K562 (cell line): ENCODE results near the gene EIPR1. TPM values are rescaled to one million over a fixed set of nuclear protein-coding genes. Genes with fewer than 3 reads are reported as not detected.

Experiments
- ATAC-seq: fragments of 200-7000 bp; cut with Tn5 transposase; 3 replicates; pipeline ENCODE4 v1.9.1; 2020; ENCODE audit warnings: moderate library complexity
- BruUV-seq: library from RNA; stranded (reverse); fragments of 400-500 nt; replicated peaks from 2 replicates; lab custom pipeline; 2021; lab: Mats Ljungman, UMichigan
- CTCF ChIA-PET: fragments of 300-600 bp; formaldehyde crosslinking; extraction: SDS; loops from one replicate; lab custom pipeline; 2021; ENCODE audit warnings: low intra/inter-chr PET ratio; lab: Yijun Ruan, JAX
- POLR2A ChIA-PET: fragments of 300-600, 350-650 bp; sonication (Branson Sonifier 250); formaldehyde crosslinking; extraction: SDS; loops from one replicate; lab custom pipeline; 2021; ENCODE audit warnings: antibody characterized with exemption, inconsistent platforms; lab: Yijun Ruan, JAX
- DNase-seq, 4 experiments: peaks; one replicate each; pipeline versions ENCODE4 v3.0.0 to v3.0.0-alpha.2; 2011 to 2018; ENCODE audit warnings: low spot score in 3 of 4, mixed read lengths in 3 of 4; ENCODE audit errors: extremely low read depth in 1 of 4
- FAIRE-seq: peaks from 2 replicates; lab custom pipeline; 2011; peaks lifted over from hg19 to GRCh38; lab: Jason Lieb, UNC
- H2AFZ ChIP-seq: 2 replicates; pipeline ENCODE4 v1.6.0; 2011; ENCODE audit warnings: low read depth, low read length, control low read depth, inconsistent platforms
- H3K27ac ChIP-seq: fragments of 200-600 bp; 3 replicates; pipeline ENCODE4 v1.8.0; 2011; ENCODE audit warnings: low read depth, mild to moderate bottlenecking, control low read depth, inconsistent platforms, low read length, moderate library complexity, mixed read lengths; ENCODE audit errors: extremely low read depth
- H3K27me3 ChIP-seq, 2 experiments: fragments of 300-600 bp in 1 of 2; 2 replicates in 1 of 2; 3 replicates in 1 of 2; pipeline versions ENCODE4 v1.6.0 to v1.8.0; 2011; ENCODE audit warnings: inconsistent platforms in 2 of 2, low read length in 2 of 2, mild to moderate bottlenecking in 1 of 2, mixed read lengths in 1 of 2, moderate library complexity in 1 of 2; ENCODE audit not compliant: control insufficient read depth in 2 of 2, insufficient read depth in 2 of 2
- H3K36me3 ChIP-seq: fragments of 300-600 bp; 3 replicates; pipeline ENCODE4 v1.8.0; 2011; ENCODE audit warnings: mild to moderate bottlenecking, low read length, inconsistent platforms; ENCODE audit not compliant: control insufficient read depth, insufficient read depth
- H3K4me1 ChIP-seq, 2 experiments: fragments of 200-600 bp in 1 of 2; replicated peaks in 1 of 2; 2 replicates in 1 of 2; 3 replicates in 1 of 2; pipeline versions ENCODE4 v1.5.1 to v1.8.0; 2011; ENCODE audit warnings: inconsistent platforms in 2 of 2, low read length in 2 of 2, mild to moderate bottlenecking in 1 of 2, mixed read lengths in 1 of 2, moderate library complexity in 1 of 2; ENCODE audit not compliant: control insufficient read depth in 2 of 2, insufficient read depth in 2 of 2
- H3K4me2 ChIP-seq: 2 replicates; pipeline ENCODE4 v1.6.1; 2011; ENCODE audit warnings: low read length, control low read depth, inconsistent platforms, mixed read lengths; ENCODE audit not compliant: insufficient read depth
- H3K4me3 ChIP-seq: fragments of 200-600 bp; sonication (generic), shearing (Covaris generic); 2 replicates; pipeline ENCODE4 v1.5.1; 2016; ENCODE audit warnings: control low read depth, inconsistent platforms
- H3K79me2 ChIP-seq: fragments of 200-600 bp; 3 replicates; pipeline ENCODE4 v1.8.0; 2011; ENCODE audit warnings: low read length, inconsistent platforms; ENCODE audit not compliant: control insufficient read depth, insufficient read depth
- H3K9ac ChIP-seq, 2 experiments: 2 replicates each; pipeline versions ENCODE4 v1.6.0 to v1.6.1; 2011; ENCODE audit warnings: low read depth in 2 of 2, low read length in 2 of 2, control low read depth in 1 of 2, inconsistent platforms in 1 of 2, mild to moderate bottlenecking in 1 of 2, mixed read lengths in 1 of 2; ENCODE audit not compliant: insufficient read depth in 1 of 2
- H3K9me1 ChIP-seq: one replicate; pipeline ENCODE4 v1.6.0; 2011; ENCODE audit warnings: inconsistent platforms, mild to moderate bottlenecking, low read length, moderate library complexity; ENCODE audit not compliant: control insufficient read depth, insufficient read depth
- H3K9me3 ChIP-seq: replicated peaks from 2 replicates; pipeline ENCODE4 v1.5.1; 2011; ENCODE audit warnings: low read depth, low read length, inconsistent platforms; ENCODE audit not compliant: control insufficient read depth, insufficient read depth
- H4K20me1 ChIP-seq: replicated peaks from 2 replicates; pipeline ENCODE4 v1.6.1; 2011; ENCODE audit warnings: low read length, inconsistent platforms, mixed read lengths; ENCODE audit not compliant: control insufficient read depth, insufficient read depth
- CBFA2T2 ChIP-seq: fragments of 450-650 bp; conservative IDR thresholded peaks from 2 replicates; pipeline ENCODE4 v1.6.1; 2017; ENCODE audit warnings: mild to moderate bottlenecking
- GABPB1 ChIP-seq: sonication (generic); formaldehyde crosslinking; IDR thresholded peaks from 2 replicates; pipeline ENCODE4 v1.8.0; 2022; ENCODE audit warnings: mild to moderate bottlenecking, missing genetic modification reagents
- MCM3 ChIP-seq: fragments of 450-650 bp; IDR thresholded peaks from 2 replicates; pipeline ENCODE4 v1.6.1; 2016
- MEF2D ChIP-seq: conservative IDR thresholded peaks from 2 replicates; pipeline ENCODE4 v1.6.1; 2016; ENCODE audit warnings: low read depth, missing genetic modification characterization, missing compliant biosample characterization
- TGIF2 ChIP-seq: sonication (generic); formaldehyde crosslinking; IDR thresholded peaks from 2 replicates; pipeline ENCODE4 v1.8.1; 2022; ENCODE audit warnings: mild to moderate bottlenecking, missing genetic modification reagents, moderate library complexity
- YY1 ChIP-seq, 3 experiments: IDR thresholded peaks; 2 replicates each; pipeline ENCODE4 v1.6.1; 2011; ENCODE audit warnings: low read length in 2 of 3, mild to moderate bottlenecking in 2 of 3, moderate library complexity in 2 of 3, borderline replicate concordance in 1 of 3, control low read depth in 1 of 3, low read depth in 1 of 3; ENCODE audit not compliant: insufficient read depth in 3 of 3, insufficient replicate concordance in 2 of 3, control insufficient read depth in 1 of 3, insufficient read length in 1 of 3; ENCODE audit errors: extremely low read depth in 1 of 3
- ZC3H11A ChIP-seq: IDR thresholded peaks from 2 replicates; pipeline ENCODE4 v1.6.1; 2012; ENCODE audit warnings: low read depth, low read length, improper control_type of control experiment
- ZNF644 ChIP-seq: fragments of 200-800 bp; sonication (Bioruptor generic); IDR thresholded peaks from 2 replicates; pipeline ENCODE4 v1.6.1; 2016; ENCODE audit warnings: low read depth, missing genetic modification characterization, missing compliant biosample characterization
- WGBS: fragments of 100-300 bp; shearing (Covaris generic); methylation state at CpG from one replicate; pipeline ENCODE4 v1.1.6; 2016; ENCODE audit warnings: low coverage, mixed read lengths; ENCODE audit not compliant: insufficient coverage; ENCODE audit errors: missing lambda C conversion rate; 5-methylcytosine and 5-hydroxymethylcytosine counted together
- in situ Hi-C: fragments of 300-500 bp; cut with MboI; formaldehyde crosslinking; loops from 4 replicates; pipeline ENCODE4 v1.15.0; 2018; ENCODE audit warnings: inconsistent platforms, mixed read lengths
- intact Hi-C: fragments of 100-400 bp; cut with micrococcal nuclease; formaldehyde crosslinking; loops from 2 replicates; pipeline ENCODE4 v1.14.2; 2022
- polyA plus RNA-seq, 8 experiments: library from polyadenylated mRNA; depleted of rRNA in 4 of 8; stranded (reverse) in 5 of 8; unstranded in 3 of 8; fragments of >200 nt; fragmentation: Nextera tagmentation in 2 of 8; fragmentation: Illumina TruSeq in 1 of 8; extraction: Ambion mirVana in 2 of 8; extraction: Trizol in 1 of 8; gene quantifications; 2 replicates each; pipeline versions ENCODE4 v1.2.1 to v1.2.3, GENCODE V29; 2011 to 2014; ENCODE audit warnings: inconsistent platforms in 1 of 8, missing spikeins in 1 of 8
- total RNA-seq, 7 experiments: library from RNA; depleted of rRNA in 6 of 7; stranded (reverse); fragments of >200 nt in 6 of 7; fragmentation: Illumina TruSeq in 2 of 7; extraction: Trizol in 2 of 7; gene quantifications; 2 replicates each; pipeline versions ENCODE4 v1.2.1 to v1.2.3, GENCODE V29; 2011 to 2021; ENCODE audit warnings: low replicate concordance in 1 of 7
- TF ChIP-seq, protein P1 (sequence below): fragments of 450-650 bp; formaldehyde crosslinking; IDR thresholded peaks from 2 replicates; pipeline ENCODE4 v1.4.0; 2020; ENCODE audit warnings: mild to moderate bottlenecking
- TF ChIP-seq, protein P2 (sequence below): fragments of 450-650 bp; IDR thresholded peaks from 2 replicates; pipeline ENCODE4 v1.6.1; 2016; ENCODE audit warnings: antibody characterized with exemption

Gene EIPR1
- total and polyA plus RNA-seq, 9 of the 15 experiments (the other 6 are each of a cell fraction or from before 2014, with no cell fraction given), result 19.9 to 54.4 (median 35.9) TPM

DNA sequence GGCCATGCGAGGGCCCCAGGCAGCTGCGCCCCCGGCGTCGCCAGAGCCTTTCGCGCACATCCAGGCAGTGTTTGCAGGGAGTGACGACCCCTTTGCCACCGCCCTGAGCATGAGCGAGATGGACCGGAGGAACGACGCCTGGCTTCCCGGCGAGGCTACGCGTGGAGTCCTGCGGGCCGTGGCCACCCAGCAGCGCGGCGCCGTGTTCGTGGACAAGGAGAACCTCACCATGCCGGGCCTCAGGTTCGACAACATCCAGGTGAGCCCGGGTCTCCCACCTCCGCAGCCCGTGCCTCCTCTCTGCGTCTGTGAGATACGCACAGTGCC lies 10.8 kb upstream of the EIPR1 start:
- no TSS peak for BruUV-seq
- H3K36me3 ChIP-seq, result peaks cover 77% of the 10 kb centered on the region

More for the DNA sequence above, 10.8 kb upstream of the EIPR1 start:
- no peak overlapping the region for H2AFZ ChIP-seq
- no peak overlapping the region for H3K9ac ChIP-seq
- intact Hi-C loops (no loop called here), in situ Hi-C loops (no loop called here)
- H3K27ac ChIP-seq, result no peak overlapping the region
- no peaks in the 10 kb centered on the region for H3K9me3 ChIP-seq
- no peaks in the 10 kb centered on the region for H3K9me1 ChIP-seq
- H3K4me2 ChIP-seq, result no peak overlapping the region
- no peaks in the 10 kb centered on the region for H4K20me1 ChIP-seq
- no peaks in the 10 kb centered on the region for H3K27me3 ChIP-seq
- WGBS, result 97% methylated on average over 18 of the region's 31 CpGs
- H3K4me3 ChIP-seq, result no peak overlapping the region
- H3K79me2 ChIP-seq, result peaks cover 33% of the 10 kb centered on the region
- DNase-seq, result no peak
- no peak for FAIRE-seq
- TF ChIP-seq MEF2D (tag), result no peak
- TF ChIP-seq, protein P1, sequence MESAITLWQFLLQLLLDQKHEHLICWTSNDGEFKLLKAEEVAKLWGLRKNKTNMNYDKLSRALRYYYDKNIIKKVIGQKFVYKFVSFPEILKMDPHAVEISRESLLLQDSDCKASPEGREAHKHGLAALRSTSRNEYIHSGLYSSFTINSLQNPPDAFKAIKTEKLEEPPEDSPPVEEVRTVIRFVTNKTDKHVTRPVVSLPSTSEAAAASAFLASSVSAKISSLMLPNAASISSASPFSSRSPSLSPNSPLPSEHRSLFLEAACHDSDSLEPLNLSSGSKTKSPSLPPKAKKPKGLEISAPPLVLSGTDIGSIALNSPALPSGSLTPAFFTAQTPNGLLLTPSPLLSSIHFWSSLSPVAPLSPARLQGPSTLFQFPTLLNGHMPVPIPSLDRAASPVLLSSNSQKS (CRISPR knock-in tag), result no peak
- no peak for TF ChIP-seq MCM3
- TF ChIP-seq ZNF644, result no peak
- no peak for TF ChIP-seq TGIF2
- TF ChIP-seq YY1 (IDR thresholded peaks at IDR 0.05; ENCODE audit: borderline replicate concordance in 1 of 3, control insufficient read depth in 1 of 3, extremely low read depth in 1 of 3, insufficient read depth in 3 of 3, insufficient read length in 1 of 3, insufficient replicate concordance in 2 of 3, low read depth in 1 of 3, low read length in 2 of 3), result no peak
- TF ChIP-seq, protein P2, sequence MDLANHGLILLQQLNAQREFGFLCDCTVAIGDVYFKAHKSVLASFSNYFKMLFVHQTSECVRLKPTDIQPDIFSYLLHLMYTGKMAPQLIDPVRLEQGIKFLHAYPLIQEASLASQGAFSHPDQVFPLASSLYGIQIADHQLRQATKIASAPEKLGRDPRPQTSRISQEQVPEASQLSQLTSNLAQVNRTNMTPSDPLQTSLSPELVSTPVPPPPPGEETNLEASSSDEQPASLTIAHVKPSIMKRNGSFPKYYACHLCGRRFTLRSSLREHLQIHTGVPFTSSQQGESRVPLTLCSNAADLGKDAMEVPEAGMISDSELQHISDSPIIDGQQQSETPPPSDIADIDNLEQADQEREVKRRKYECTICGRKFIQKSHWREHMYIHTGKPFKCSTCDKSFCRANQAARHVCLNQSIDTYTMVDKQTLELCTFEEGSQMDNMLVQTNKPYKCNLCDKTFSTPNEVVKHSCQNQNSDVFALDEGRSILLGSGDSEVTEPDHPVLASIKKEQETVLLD, result no peak
- TF ChIP-seq CBFA2T2, result no peak
- no peak for TF ChIP-seq ZC3H11A
- TF ChIP-seq GABPB1 (CRISPR knock-in tag), result no peak
- no peak for ATAC-seq
- CTCF ChIA-PET, result no interaction called here
- H3K4me1 ChIP-seq, result peaks cover 3 to 4% of the 10 kb centered on the region in 2 experiments; a peak in 3 of 5 replicates
- POLR2A ChIA-PET, result no interaction called here
